DOHH2 (cell line): Measurements from ENCODE around the gene CHSY1.

Experiments used
- H3F3A ChIP-seq: fragments of 200-600 bp; sonication (generic), shearing (Covaris generic); 2 replicates; pipeline ENCODE4 v1.6.0; 2016; ENCODE audit warnings: antibody characterized with exemption, mild to moderate bottlenecking; ENCODE audit not compliant: control insufficient read depth, insufficient read depth
- H3K27ac ChIP-seq: fragments of 200-600 bp; sonication (generic); 2 replicates; pipeline ENCODE4 v1.5.1; 2014; ENCODE audit warnings: low read depth, mild to moderate bottlenecking, low read length, moderate library complexity
- H3K27me3 ChIP-seq: fragments of 200-600 bp; sonication (generic); 2 replicates; pipeline ENCODE4 v1.6.1; 2014; ENCODE audit warnings: mild to moderate bottlenecking, low read length, mixed read lengths; ENCODE audit not compliant: control insufficient read depth
- H3K36me3 ChIP-seq: fragments of 200-600 bp; sonication (generic); 2 replicates; pipeline ENCODE4 v1.6.1; 2014; ENCODE audit warnings: mild to moderate bottlenecking, low read length, moderate library complexity, mixed read lengths; ENCODE audit not compliant: control insufficient read depth
- H3K4me1 ChIP-seq: fragments of 200-600 bp; sonication (generic); 2 replicates; pipeline ENCODE4 v1.6.1; 2014; ENCODE audit warnings: mild to moderate bottlenecking, low read length, mixed read lengths; ENCODE audit not compliant: control insufficient read depth
- H3K4me2 ChIP-seq: fragments of 200-600 bp; sonication (generic); 2 replicates; pipeline ENCODE4 v1.6.0; 2014; ENCODE audit warnings: mild to moderate bottlenecking, low read length, moderate library complexity
- H3K4me3 ChIP-seq: fragments of 200-600 bp; sonication (generic); 2 replicates; pipeline ENCODE4 v1.5.1; 2014; ENCODE audit warnings: mild to moderate bottlenecking, low read length, mixed read lengths
- H3K79me2 ChIP-seq: fragments of 200-600 bp; sonication (generic); 2 replicates; pipeline ENCODE4 v1.6.1; 2014; ENCODE audit warnings: mild to moderate bottlenecking, low read length, mixed read lengths; ENCODE audit not compliant: control insufficient read depth
- H3K9me2 ChIP-seq: fragments of 200-600 bp; sonication (generic); replicated peaks from 2 replicates; pipeline ENCODE4 v1.6.1; 2014; ENCODE audit warnings: mild to moderate bottlenecking, low read length, mixed read lengths; ENCODE audit not compliant: control insufficient read depth
- H3K9me3 ChIP-seq: fragments of 200-600 bp; sonication (generic); 2 replicates; pipeline ENCODE4 v1.6.1; 2014; ENCODE audit warnings: antibody characterized with exemption, low read length, mixed read lengths; ENCODE audit not compliant: control insufficient read depth, insufficient read depth
- H4K20me1 ChIP-seq: fragments of 200-600 bp; sonication (generic); 2 replicates; pipeline ENCODE4 v1.6.0; 2014; ENCODE audit warnings: low read depth, mild to moderate bottlenecking, antibody characterized with exemption, low read length, moderate library complexity; ENCODE audit not compliant: control insufficient read depth, insufficient read depth
- CTCF ChIP-seq: fragments of 200-600 bp; sonication (generic); IDR thresholded peaks from one replicate; pipeline ENCODE4 v1.5.1; 2014; ENCODE audit warnings: antibody characterized with exemption, mild to moderate bottlenecking, low read depth, low read length; ENCODE audit not compliant: poor library complexity, severe bottlenecking
- EZH2phosphoT487 ChIP-seq: fragments of 200-600 bp; sonication (generic); IDR thresholded peaks from 2 replicates; pipeline ENCODE4 v1.6.1; 2017; ENCODE audit warnings: borderline replicate concordance, mild to moderate bottlenecking, antibody characterized with exemption, low read length, moderate library complexity, mixed read lengths

CHSY1 gene

GRCh38 chr15:101179341-101180153 lies 72.3 kb downstream of the CHSY1 start:
- H3K27ac ChIP-seq, result no peak overlapping the region
- no peak overlapping the region for H3K4me2 ChIP-seq
- H4K20me1 ChIP-seq, result peaks cover 23% of the 10 kb centered on the region
- H3K9me3 ChIP-seq, result no peaks in the 10 kb centered on the region
- no peaks in the 10 kb centered on the region for H3K27me3 ChIP-seq
- H3K9me2 ChIP-seq, result no peaks in the 10 kb centered on the region
- H3K79me2 ChIP-seq, result peaks cover 9% of the 10 kb centered on the region
- peaks cover 9% of the 10 kb centered on the region for H3K4me1 ChIP-seq
- 0 out of 2 replicates have a peak, but pooled peaks cover 2% of the 10 kb centered on the region for H3F3A ChIP-seq
- no peak overlapping the region for H3K4me3 ChIP-seq
- H3K36me3 ChIP-seq, result peaks cover 15% of the 10 kb centered on the region
- TF ChIP-seq CTCF (no peak), EZH2phosphoT487 (no peak)

GRCh38 chr15:101178931-101179330 lies 72.9 kb downstream of the CHSY1 start:
- Histone ChIP-seq H3K4me3 (no peak overlapping the region), H3F3A (0 out of 2 replicates have a peak, but pooled peaks cover 2% of the 10 kb centered on the region), H3K4me1 (peaks cover 9% of the 10 kb centered on the region), H3K36me3 (peaks cover 15% of the 10 kb centered on the region), H3K9me2 (no peaks in the 10 kb centered on the region), H3K79me2 (peaks cover 9% of the 10 kb centered on the region), H3K27me3 (no peaks in the 10 kb centered on the region), H3K27ac (no peak overlapping the region), H3K4me2 (no peak overlapping the region), H4K20me1 (peaks cover 23% of the 10 kb centered on the region), H3K9me3 (no peaks in the 10 kb centered on the region)
- TF ChIP-seq EZH2phosphoT487 (no peak), CTCF (no peak)

- Histone ChIP-seq H3K36me3 (peaks cover 15% of the 10 kb centered on the region), H3K4me1 (peaks cover 9% of the 10 kb centered on the region), H3K27ac (no peak overlapping the region), H3K4me2 (no peak overlapping the region), H3K9me2 (no peaks in the 10 kb centered on the region), H3K9me3 (no peaks in the 10 kb centered on the region), H4K20me1 (peaks cover 23% of the 10 kb centered on the region), H3K4me3 (no peak overlapping the region), H3F3A (0 out of 2 replicates have a peak, but pooled peaks cover 2% of the 10 kb centered on the region), H3K27me3 (no peaks in the 10 kb centered on the region), H3K79me2 (peaks cover 9% of the 10 kb centered on the region)
- TF ChIP-seq EZH2phosphoT487, result no peak
- TF ChIP-seq CTCF, result no peak
Measured at GRCh38 chr15:101178479-101178878, 73.4 kb downstream of the CHSY1 start.
